ENCODE data around the gene ASB16.

The ASB16 gene

DNA sequence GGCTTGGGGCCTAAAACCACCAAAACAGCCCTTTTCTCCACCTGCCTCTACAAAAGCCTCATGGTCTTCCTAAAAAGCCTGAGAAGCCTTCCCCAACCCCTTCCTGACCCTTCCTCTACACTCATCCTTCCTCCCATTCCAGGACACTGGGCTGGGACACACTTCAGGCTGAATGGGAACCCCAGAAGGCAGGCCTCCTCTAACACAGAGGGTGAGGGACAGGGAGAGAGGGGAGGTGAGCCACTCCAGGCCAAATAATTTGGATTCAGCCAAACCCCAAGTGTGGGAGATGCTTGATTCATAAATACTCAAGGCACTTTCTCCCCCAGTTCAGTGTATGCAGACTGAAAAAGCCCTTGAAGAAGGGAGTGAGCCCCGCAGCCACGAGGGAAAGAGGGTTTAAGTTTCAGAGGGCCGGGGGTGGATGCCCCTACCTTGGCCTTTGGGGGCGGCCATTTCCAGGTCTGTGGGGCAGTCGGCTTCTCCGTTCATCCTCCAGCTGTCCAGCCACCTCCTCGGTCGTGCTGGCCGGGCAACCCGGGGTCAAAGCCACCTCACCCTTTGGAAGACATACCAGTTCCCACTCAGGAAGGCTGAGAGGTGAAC lies 47.3 kb downstream of the ASB16 start:
- Histone ChIP-seq H3K4me1 (peaks cover 15% of the 10 kb centered on the region), H2AFZ (no peak overlapping the region), H3K4me2 (ENCODE audit: low read length) (peak overlapping the region; percentile 85), H3K27me3 (ENCODE audit: control insufficient read depth, insufficient read depth, low read length) (no peaks in the 10 kb centered on the region), H3K4me3 (ENCODE audit: low read depth, low read length) (peak overlapping the region; percentile 65), H3K79me2 (peaks cover 26% of the 10 kb centered on the region), H3K27ac (peak overlapping the region; percentile 58), H3K9ac (no peak overlapping the region), H3K36me3 (ENCODE audit: control insufficient read depth, insufficient read depth, low read length) (no peaks in the 10 kb centered on the region), H3K9me3 (ENCODE audit: control insufficient read depth, low read length) (no peaks in the 10 kb centered on the region)
- TF ChIP-seq, protein P1, sequence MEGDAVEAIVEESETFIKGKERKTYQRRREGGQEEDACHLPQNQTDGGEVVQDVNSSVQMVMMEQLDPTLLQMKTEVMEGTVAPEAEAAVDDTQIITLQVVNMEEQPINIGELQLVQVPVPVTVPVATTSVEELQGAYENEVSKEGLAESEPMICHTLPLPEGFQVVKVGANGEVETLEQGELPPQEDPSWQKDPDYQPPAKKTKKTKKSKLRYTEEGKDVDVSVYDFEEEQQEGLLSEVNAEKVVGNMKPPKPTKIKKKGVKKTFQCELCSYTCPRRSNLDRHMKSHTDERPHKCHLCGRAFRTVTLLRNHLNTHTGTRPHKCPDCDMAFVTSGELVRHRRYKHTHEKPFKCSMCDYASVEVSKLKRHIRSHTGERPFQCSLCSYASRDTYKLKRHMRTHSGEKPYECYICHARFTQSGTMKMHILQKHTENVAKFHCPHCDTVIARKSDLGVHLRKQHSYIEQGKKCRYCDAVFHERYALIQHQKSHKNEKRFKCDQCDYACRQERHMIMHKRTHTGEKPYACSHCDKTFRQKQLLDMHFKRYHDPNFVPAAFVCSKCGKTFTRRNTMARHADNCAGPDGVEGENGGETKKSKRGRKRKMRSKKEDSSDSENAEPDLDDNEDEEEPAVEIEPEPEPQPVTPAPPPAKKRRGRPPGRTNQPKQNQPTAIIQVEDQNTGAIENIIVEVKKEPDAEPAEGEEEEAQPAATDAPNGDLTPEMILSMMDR (IDR thresholded peaks at IDR 0.05) = no peak

DNA sequence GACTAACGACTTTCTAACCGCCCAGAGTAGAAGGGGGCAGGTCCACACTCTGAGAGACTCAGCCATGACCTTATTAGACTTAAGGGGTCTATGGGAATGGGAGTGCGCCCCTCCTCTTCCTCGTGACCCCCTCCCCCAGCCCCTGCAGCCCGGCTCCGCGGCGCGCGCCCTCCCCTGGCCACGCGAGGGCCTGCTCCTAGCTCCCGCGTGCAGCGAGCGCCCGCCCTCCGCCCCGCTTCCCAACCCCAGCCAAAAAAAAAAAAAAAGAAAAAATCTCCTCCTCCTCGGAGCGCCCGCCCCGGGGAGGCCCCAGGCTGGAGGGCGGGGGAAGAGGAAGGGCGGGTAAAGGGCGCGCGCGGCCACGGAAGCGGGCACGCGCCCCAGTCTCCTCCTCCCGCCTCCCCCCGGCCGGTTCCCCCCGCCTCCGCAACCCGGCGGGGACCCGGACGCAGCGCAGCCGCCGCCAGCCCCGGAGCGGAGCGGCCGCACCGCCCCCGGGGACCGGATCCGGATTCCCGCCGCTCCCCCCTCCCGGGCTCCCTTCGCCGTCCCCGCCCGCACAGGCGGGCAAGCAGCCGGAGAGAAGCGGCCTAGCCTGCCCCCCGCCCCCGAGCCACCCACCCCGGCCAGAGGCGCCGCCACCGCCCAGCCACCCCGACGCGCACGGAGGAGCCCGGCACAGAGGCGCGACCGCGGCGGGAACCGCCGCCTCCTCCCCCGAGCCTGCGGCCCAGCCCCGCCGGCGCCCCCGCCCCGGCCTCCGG lies 48.0 kb downstream of the ASB16 start:
- Histone ChIP-seq H3K27ac (peak overlapping the region; percentile 58), H2AFZ (no peak overlapping the region), H3K79me2 (peaks cover 26% of the 10 kb centered on the region), H3K4me3 (ENCODE audit: low read depth, low read length) (peak overlapping the region; percentile 65), H3K9me3 (ENCODE audit: control insufficient read depth, low read length) (no peaks in the 10 kb centered on the region), H3K9ac (no peak overlapping the region), H3K4me1 (peaks cover 21% of the 10 kb centered on the region), H3K36me3 (ENCODE audit: control insufficient read depth, insufficient read depth, low read length) (no peaks in the 10 kb centered on the region), H3K4me2 (ENCODE audit: low read length) (peak overlapping the region; percentile 85), H3K27me3 (ENCODE audit: control insufficient read depth, insufficient read depth, low read length) (no peaks in the 10 kb centered on the region)
- TF ChIP-seq, protein P1 (IDR thresholded peaks at IDR 0.05) = peak; percentile 67

DNA sequence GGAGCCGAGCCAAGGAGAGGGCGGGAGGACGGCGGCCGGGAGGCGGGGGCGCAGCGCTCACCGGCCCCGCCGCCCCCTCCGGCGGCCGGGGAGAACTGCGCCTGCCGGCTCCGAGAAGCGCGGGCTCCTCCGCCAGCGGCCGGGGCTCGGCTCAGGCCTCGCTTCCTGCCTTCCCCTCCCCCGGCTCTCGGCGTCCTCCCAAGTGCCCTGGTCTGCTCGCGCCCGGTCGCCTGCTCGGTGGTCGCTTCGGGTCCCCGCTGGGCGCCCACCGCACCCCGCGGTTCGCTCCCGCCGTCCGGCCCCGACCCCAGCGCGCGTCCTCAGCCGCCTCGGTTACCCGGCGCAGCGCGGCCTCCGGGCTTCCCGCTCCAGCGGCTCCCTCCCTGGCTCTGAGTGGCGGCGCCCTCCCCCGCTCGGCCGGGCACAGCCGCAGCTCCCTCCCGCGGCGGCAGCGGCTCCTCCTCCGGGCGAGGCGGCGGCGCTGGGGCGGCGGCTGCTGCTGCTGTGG lies 48.7 kb downstream of the ASB16 start:
- Histone ChIP-seq H3K36me3 (ENCODE audit: control insufficient read depth, insufficient read depth, low read length) (no peaks in the 10 kb centered on the region), H3K27me3 (ENCODE audit: control insufficient read depth, insufficient read depth, low read length) (no peaks in the 10 kb centered on the region), H3K79me2 (peaks cover 26% of the 10 kb centered on the region), H3K9ac (no peak overlapping the region), H3K4me2 (ENCODE audit: low read length) (peak overlapping the region; percentile 57), H2AFZ (peak overlapping the region; percentile 64), H3K4me1 (peaks cover 25% of the 10 kb centered on the region), H3K4me3 (ENCODE audit: low read depth, low read length) (peak overlapping the region; percentile 73), H3K9me3 (ENCODE audit: control insufficient read depth, low read length) (no peaks in the 10 kb centered on the region), H3K27ac (peak overlapping the region; percentile 94)
- TF ChIP-seq, protein P1 (IDR thresholded peaks at IDR 0.05) = peak; percentile 47

DNA sequence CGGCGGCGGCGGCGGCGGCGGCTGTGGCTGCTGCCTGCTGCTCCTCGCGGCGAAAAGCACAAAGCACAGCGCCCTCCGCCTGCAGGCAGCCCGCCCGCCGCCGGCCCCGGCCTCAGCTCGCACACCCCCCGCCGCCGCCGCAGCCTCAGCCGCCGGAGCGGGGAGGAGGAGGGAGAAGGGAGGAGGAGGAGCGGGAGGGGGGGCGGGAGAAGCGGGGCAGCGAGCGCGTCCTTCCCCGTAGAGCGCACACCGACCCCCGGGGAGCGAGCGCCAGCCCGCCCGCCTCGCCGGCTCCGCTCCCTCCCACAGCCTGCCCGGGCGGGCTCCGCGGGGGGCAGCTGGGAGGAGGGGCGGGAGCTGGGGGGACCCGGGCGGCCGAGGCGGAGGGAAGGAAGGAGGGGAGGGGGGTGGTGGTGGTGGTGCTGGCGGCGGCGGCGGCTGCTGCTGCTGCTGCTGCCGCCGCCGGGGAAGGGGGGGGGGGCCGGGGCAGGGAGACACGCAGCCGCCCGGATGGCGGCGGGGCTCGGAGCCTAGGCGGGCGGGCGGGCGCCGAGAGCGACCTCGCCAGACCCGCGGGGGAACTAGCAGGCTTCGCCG lies 49.2 kb downstream of the ASB16 start, which contains the start of gene UBTF:
Gene UBTF, minus strand, starts transcription at position 60 of the 597 bp plus-strand sequence. CDS start 1,446 bp downstream, outside the sequence.
- H3K36me3 ChIP-seq (ENCODE audit: control insufficient read depth, insufficient read depth, low read length) = no peaks in the 10 kb centered on the region
- no peaks in the 10 kb centered on the region for H3K9me3 ChIP-seq (ENCODE audit: control insufficient read depth, low read length)
- H3K4me3 ChIP-seq (ENCODE audit: low read depth, low read length) = peak within 1 kb of the TSS; percentile 96
- TF ChIP-seq, protein P1 (IDR thresholded peaks at IDR 0.05) = no peak
- peak within 1 kb of the TSS; percentile 78 for H3K4me2 ChIP-seq (ENCODE audit: low read length)
- H3K79me2 ChIP-seq = peaks cover 26% of the 10 kb centered on the region
- peak within 1 kb of the TSS; percentile 73 for H2AFZ ChIP-seq
- peaks cover 25% of the 10 kb centered on the region for H3K4me1 ChIP-seq
- H3K27ac ChIP-seq = peak within 1 kb of the TSS; percentile 94
- peak within 1 kb of the TSS; percentile 88 for H3K9ac ChIP-seq
- H3K27me3 ChIP-seq (ENCODE audit: control insufficient read depth, insufficient read depth, low read length) = no peaks in the 10 kb centered on the region

Data from parathyroid adenoma (tissue), 2 donors.